Fibroblast of mammary gland (primary cell): ENCODE measurements around the gene RCL1.
A peak's percentile ranks its signal among the peaks of the same experiment; 100 is the strongest.

Experiments used
- DNase-seq: peaks from one replicate; pipeline ENCODE4 v3.0.0-alpha.2; 2010; ENCODE audit warnings: low read depth
- H3K4me3 ChIP-seq: 2 replicates; pipeline ENCODE4 v1.5.1; 2011; ENCODE audit warnings: low read depth, mild to moderate bottlenecking, low read length, moderate library complexity; ENCODE audit not compliant: control insufficient read depth
- CTCF ChIP-seq: conservative IDR thresholded peaks from 2 replicates; pipeline ENCODE4 v1.5.1; 2011; ENCODE audit warnings: low read depth, low read length, inconsistent platforms; ENCODE audit not compliant: control insufficient read depth, insufficient read depth

The RCL1 gene

GRCh38 chr9:4755026-4755609 lies 37.6 kb upstream of the RCL1 start:
- H3K4me3 ChIP-seq = no peak overlapping the region
- TF ChIP-seq CTCF = no peak
- no peak for DNase-seq

GRCh38 chr9:4756420-4756819 lies 36.3 kb upstream of the RCL1 start:
- TF ChIP-seq CTCF = no peak

GRCh38 chr9:4760122-4760521 lies 32.6 kb upstream of the RCL1 start:
- H3K4me3 ChIP-seq = no peak overlapping the region
- no peak for TF ChIP-seq CTCF
- no peak for DNase-seq

More at GRCh38 chr9:4756420-4756819, 36.3 kb upstream of the RCL1 start:
- H3K4me3 ChIP-seq = no peak overlapping the region
- DNase-seq = no peak

GRCh38 chr9:4762108-4762885 lies 30.4 kb upstream of the RCL1 start:
- no peak overlapping the region for H3K4me3 ChIP-seq
- TF ChIP-seq CTCF = peak; percentile 86
- peak; percentile 85 for DNase-seq

GRCh38 chr9:4762886-4763541 lies 29.7 kb upstream of the RCL1 start:
- DNase-seq = peak; percentile 64
- TF ChIP-seq CTCF = no peak
- no peak overlapping the region for H3K4me3 ChIP-seq

GRCh38 chr9:4764033-4764432 lies 28.7 kb upstream of the RCL1 start:
- no peak overlapping the region for H3K4me3 ChIP-seq
- DNase-seq = no peak
- TF ChIP-seq CTCF = no peak
